Calu3 (cell line): ENCODE results near the gene SLN. TPM values are rescaled to one million over a fixed set of nuclear protein-coding genes. Genes with fewer than 3 reads are reported as not detected.

Source experiments
- BruUV-seq: library from RNA; stranded (reverse); fragments of 400-500 nt; replicated peaks from 2 replicates; lab custom pipeline; 2021; lab: Mats Ljungman, UMichigan
- CTCF ChIA-PET: fragments of 300-600 bp; sonication (Branson Sonifier 250); formaldehyde crosslinking; loops from one replicate; lab custom pipeline; 2022; ENCODE audit warnings: antibody characterized with exemption; lab: Charles Lee
- DNase-seq: peaks from one replicate; pipeline ENCODE4 v3.0.0; 2022
- H3K27ac Mint-ChIP-seq: one replicate; pipeline ENCODE4 v1.8.0; 2022; ENCODE audit warnings: mixed read lengths; ENCODE audit not compliant: unreplicated experiment
- H3K27me3 Mint-ChIP-seq: one replicate; pipeline ENCODE4 v1.8.0; 2022; ENCODE audit warnings: mixed read lengths; ENCODE audit not compliant: unreplicated experiment
- H3K36me3 Mint-ChIP-seq: one replicate; pipeline ENCODE4 v1.8.0; 2022; ENCODE audit warnings: mild to moderate bottlenecking, moderate library complexity, mixed read lengths; ENCODE audit not compliant: insufficient read depth, unreplicated experiment
- H3K4me1 Mint-ChIP-seq: one replicate; pipeline ENCODE4 v1.8.0; 2022; ENCODE audit warnings: mild to moderate bottlenecking, low read depth, mixed read lengths; ENCODE audit not compliant: unreplicated experiment
- H3K4me3 Mint-ChIP-seq: one replicate; pipeline ENCODE4 v1.8.0; 2022; ENCODE audit warnings: mild to moderate bottlenecking, low read depth, moderate library complexity, mixed read lengths; ENCODE audit not compliant: unreplicated experiment
- H3K9me3 Mint-ChIP-seq: one replicate; pipeline ENCODE4 v1.8.0; 2022; ENCODE audit warnings: low read depth, mixed read lengths; ENCODE audit not compliant: unreplicated experiment
- CTCF ChIP-seq: fragments of 200-600 bp; IDR thresholded peaks from one replicate; pipeline ENCODE4 v1.8.0; 2022; ENCODE audit warnings: antibody characterized with exemption; ENCODE audit not compliant: unreplicated experiment
- intact Hi-C: fragments of 100-400 bp; cut with micrococcal nuclease; formaldehyde crosslinking; loops from one replicate; pipeline ENCODE4 v1.10.0; 2022; ENCODE audit not compliant: unreplicated experiment
- total RNA-seq: library from RNA; stranded (reverse); gene quantifications from 2 replicates; pipeline ENCODE4 v1.2.3, GENCODE V29; 2022

SLN gene
- total RNA-seq, 1 experiment from 2014 or later: not detected

GRCh38 chr11:107710301-107710700 lies 1.6 kb downstream of the SLN start:
- H3K27me3 Mint-ChIP-seq: peaks cover 24% of the 10 kb centered on the region
- no TSS peak for BruUV-seq
- intact Hi-C loops: no loop called here

GRCh38 chr11:107708792-107709191 lies 3.1 kb downstream of the SLN start:
- intact Hi-C loops: no loop called here
- peaks cover 24% of the 10 kb centered on the region for H3K27me3 Mint-ChIP-seq
- BruUV-seq: no TSS peak
- no peak overlapping the region for H3K27ac Mint-ChIP-seq
- H3K36me3 Mint-ChIP-seq: no peaks in the 10 kb centered on the region
- H3K4me3 Mint-ChIP-seq: no peak overlapping the region
- no peak for DNase-seq
- H3K9me3 Mint-ChIP-seq: no peaks in the 10 kb centered on the region
- CTCF ChIA-PET: no interaction called here
- no peaks in the 10 kb centered on the region for H3K4me1 Mint-ChIP-seq
- TF ChIP-seq CTCF: no peak

More at GRCh38 chr11:107710301-107710700, 1.6 kb downstream of the SLN start:
- no peak for DNase-seq
- CTCF ChIA-PET: no interaction called here
- Mint-ChIP-seq H3K36me3 (no peaks in the 10 kb centered on the region), H3K27ac (no peak overlapping the region), H3K4me3 (no peak overlapping the region), H3K4me1 (no peaks in the 10 kb centered on the region), H3K9me3 (no peaks in the 10 kb centered on the region)
- no peak for TF ChIP-seq CTCF

- Mint-ChIP-seq H3K9me3 (no peaks in the 10 kb centered on the region), H3K27me3 (peaks cover 21% of the 10 kb centered on the region), H3K27ac (no peak overlapping the region), H3K36me3 (no peaks in the 10 kb centered on the region), H3K4me3 (no peak overlapping the region), H3K4me1 (no peaks in the 10 kb centered on the region)
- CTCF ChIA-PET: no interaction called here
- intact Hi-C loops: no loop called here
- TF ChIP-seq CTCF: no peak
- no TSS peak for BruUV-seq
- no peak for DNase-seq
Measured at GRCh38 chr11:107707807-107708206, 4.0 kb downstream of the SLN start.

GRCh38 chr11:107707215-107707671 lies 4.6 kb downstream of the SLN start:
- CTCF ChIA-PET: no interaction called here
- no peaks in the 10 kb centered on the region for H3K36me3 Mint-ChIP-seq
- TF ChIP-seq CTCF: no peak
- no peaks in the 10 kb centered on the region for H3K9me3 Mint-ChIP-seq
- H3K4me3 Mint-ChIP-seq: no peak overlapping the region
- no peaks in the 10 kb centered on the region for H3K4me1 Mint-ChIP-seq
- intact Hi-C loops: no loop called here
- H3K27ac Mint-ChIP-seq: no peak overlapping the region
- no TSS peak for BruUV-seq
- DNase-seq: no peak
- peaks cover 15% of the 10 kb centered on the region for H3K27me3 Mint-ChIP-seq
